HepG2 (cell line): ENCODE results near the gene CSTPP1. TPM values are rescaled to one million over a fixed set of nuclear protein-coding genes. Genes with fewer than 3 reads are reported as not detected.

Experiments used
- ATAC-seq: fragments of 200-7000 bp; cut with Tn5 transposase; 3 replicates; pipeline ENCODE4 v1.9.1; 2020; ENCODE audit warnings: mild to moderate bottlenecking, moderate library complexity
- BruUV-seq: library from RNA; stranded (reverse); fragments of 400-500 nt; replicated peaks from 2 replicates; lab custom pipeline; 2021; lab: Mats Ljungman, UMichigan
- CTCF ChIA-PET: fragments of 300-600 bp; formaldehyde crosslinking; extraction: SDS; loops from one replicate; lab custom pipeline; 2021; ENCODE audit warnings: low total read pairs, inconsistent platforms, low intra/inter-chr PET ratio; lab: Yijun Ruan, JAX
- POLR2A ChIA-PET: fragments of 350-600 bp; sonication (Branson Sonifier 250); formaldehyde crosslinking; loops from one replicate; lab custom pipeline; 2020; ENCODE audit warnings: antibody characterized with exemption, inconsistent platforms; lab: Yijun Ruan, JAX
- DNase-seq: peaks from one replicate; pipeline ENCODE4 v3.0.0-alpha.2; 2015; ENCODE audit warnings: low spot score
- FAIRE-seq: peaks from 3 replicates; lab custom pipeline; 2011; peaks lifted over from hg19 to GRCh38; lab: Jason Lieb, UNC
- H2AFZ ChIP-seq: one replicate; pipeline ENCODE4 v1.6.1; 2011; ENCODE audit warnings: low read length, inconsistent platforms
- H3K27ac ChIP-seq: fragments of 300-600 bp; 3 replicates; pipeline ENCODE4 v1.8.0; 2011; ENCODE audit warnings: mixed run types, mild to moderate bottlenecking, mixed read lengths, low read length, inconsistent platforms; ENCODE audit not compliant: insufficient read depth; ENCODE audit errors: extremely low read length
- H3K27me3 ChIP-seq, 2 experiments: fragments of 200-600 bp in 1 of 2; 2 replicates in 1 of 2; 3 replicates in 1 of 2; pipeline versions ENCODE4 v1.6.0 to v1.8.0; 2011; ENCODE audit warnings: low read length in 2 of 2, mild to moderate bottlenecking in 2 of 2, moderate library complexity in 2 of 2, inconsistent platforms in 1 of 2; ENCODE audit not compliant: insufficient read depth in 2 of 2, control insufficient read depth in 1 of 2
- H3K36me3 ChIP-seq, 2 experiments: fragments of 200-600 bp in 1 of 2; replicated peaks in 1 of 2; 2 replicates in 1 of 2; 3 replicates in 1 of 2; pipeline versions ENCODE4 v1.5.1 to v1.8.0; 2011; ENCODE audit warnings: low read length in 2 of 2, inconsistent platforms in 1 of 2; ENCODE audit not compliant: insufficient read depth in 2 of 2, control insufficient read depth in 1 of 2
- H3K4me1 ChIP-seq: 2 replicates; pipeline ENCODE4 v1.5.1; 2012; ENCODE audit warnings: low read length, inconsistent platforms; ENCODE audit not compliant: insufficient read depth
- H3K4me2 ChIP-seq: 2 replicates; pipeline ENCODE4 v1.6.0; 2011; ENCODE audit warnings: low read depth, low read length, inconsistent platforms
- H3K4me3 ChIP-seq, 3 experiments: fragments of 200-600 bp in 1 of 3; sonication (generic), shearing (Covaris generic) in 1 of 3; replicated peaks in 1 of 3; 2 replicates each; pipeline ENCODE4 v1.5.1; 2011 to 2016; ENCODE audit warnings: low read length in 3 of 3, inconsistent platforms in 2 of 3, low read depth in 2 of 3, mild to moderate bottlenecking in 2 of 3, control low read depth in 1 of 3, mixed read lengths in 1 of 3; ENCODE audit not compliant: insufficient read depth in 1 of 3
- H3K79me2 ChIP-seq: one replicate; pipeline ENCODE4 v1.6.1; 2011; ENCODE audit warnings: low read length, inconsistent platforms; ENCODE audit not compliant: insufficient read depth
- H3K9ac ChIP-seq: 2 replicates; pipeline ENCODE4 v1.6.0; 2011; ENCODE audit warnings: mild to moderate bottlenecking, low read depth, low read length, inconsistent platforms; ENCODE audit not compliant: insufficient read depth
- H3K9me3 ChIP-seq: 2 replicates; pipeline ENCODE4 v1.5.1; 2012; ENCODE audit warnings: mild to moderate bottlenecking, low read length
- H4K20me1 ChIP-seq: 2 replicates; pipeline ENCODE4 v1.6.0; 2011; ENCODE audit warnings: inconsistent platforms, mild to moderate bottlenecking, low read length, moderate library complexity; ENCODE audit not compliant: insufficient read depth
- AGO2 ChIP-seq: fragments of 200-400 bp; formaldehyde crosslinking; optimal IDR thresholded peaks from 2 replicates; pipeline ENCODE3; 2017; ENCODE audit warnings: mild to moderate bottlenecking, low read depth, low read length, moderate library complexity
- ARID5B ChIP-seq: IDR thresholded peaks from 2 replicates; pipeline ENCODE4 v1.4.0; 2020; ENCODE audit warnings: mild to moderate bottlenecking, missing genetic modification reagents
- ZBTB38 ChIP-seq: sonication (generic); formaldehyde crosslinking; IDR thresholded peaks from 2 replicates; pipeline ENCODE4 v1.5.1; 2020; ENCODE audit warnings: mild to moderate bottlenecking, missing genetic modification reagents
- ZNF18 ChIP-seq: sonication (generic); formaldehyde crosslinking; IDR thresholded peaks from 2 replicates; pipeline ENCODE4 v1.8.0; 2022; ENCODE audit warnings: mild to moderate bottlenecking, missing genetic modification reagents; ENCODE audit not compliant: insufficient replicate concordance
- WGBS: methylation state at CpG from one replicate; pipeline ENCODE4 v1.1.6; 2017; ENCODE audit warnings: low lambda C conversion rate; 5-methylcytosine and 5-hydroxymethylcytosine counted together
- in situ Hi-C: cut with HindIII; loops from 2 replicates; pipeline ENCODE4 v1.10.0; 2017; ENCODE audit warnings: low pct_unique_long_range_greater_than_20kb; ENCODE audit not compliant: extremely low pct_ligation_motif_present
- intact Hi-C: fragments of 100-400 bp; cut with micrococcal nuclease; formaldehyde crosslinking; loops from one replicate; pipeline ENCODE4 v1.10.0; 2022; ENCODE audit not compliant: unreplicated experiment
- polyA plus RNA-seq, 8 experiments: library from polyadenylated mRNA; depleted of rRNA in 3 of 8; stranded (reverse) in 7 of 8; unstranded in 1 of 8; fragments of >200 nt; fragmentation: Illumina TruSeq in 4 of 8; extraction: Trizol in 4 of 8; gene quantifications; 2 replicates each; pipeline versions ENCODE4 v1.2.1 to v1.2.3, GENCODE V29; 2011 to 2016; ENCODE audit warnings: low read depth in 4 of 8, missing spikeins in 1 of 8, mixed read lengths in 1 of 8; ENCODE audit not compliant: insufficient read depth in 1 of 8
- total RNA-seq, 5 experiments: library from RNA; depleted of rRNA; stranded (reverse); fragments of >200 nt; fragmentation: Illumina TruSeq; extraction: Trizol; gene quantifications; 2 replicates each; pipeline ENCODE4 v1.2.3, GENCODE V29; 2016; ENCODE audit warnings: low read depth in 1 of 5

The CSTPP1 gene
- total and polyA plus RNA-seq, 2 of the 13 experiments (the other 11 are each of a cell fraction or from before 2014, with no cell fraction given) = 12.3 to 14.6 TPM

GRCh38 chr11:46895821-46896220, 40.7 kb upstream of the CSTPP1 start:
- 94% methylated on average over 6 of the region's 10 CpGs for WGBS
- no peaks in the 10 kb centered on the region for H3K27me3 ChIP-seq
- H3K9ac ChIP-seq = no peak overlapping the region
- no TSS peak for BruUV-seq
- ATAC-seq = no peak
- H3K9me3 ChIP-seq = no peaks in the 10 kb centered on the region
- no peak for DNase-seq
- no peak overlapping the region for H3K27ac ChIP-seq
- in situ Hi-C loops = no loop called here
- ChIA-PET CTCF (no interaction called here), POLR2A (no interaction called here)
- H3K4me2 ChIP-seq = no peak overlapping the region
- no peaks in the 10 kb centered on the region for H4K20me1 ChIP-seq
- H3K4me3 ChIP-seq = no peak overlapping the region
- H3K79me2 ChIP-seq = no peaks in the 10 kb centered on the region
- no peak for TF ChIP-seq ZBTB38 (CRISPR knock-in tag)
- no peak for TF ChIP-seq ZNF18 (CRISPR knock-in tag)
- TF ChIP-seq ARID5B = no peak
- peak; percentile 14 for TF ChIP-seq AGO2
- H3K4me1 ChIP-seq = no peaks in the 10 kb centered on the region
- H3K36me3 ChIP-seq = peaks cover 17 to 47% of the 10 kb centered on the region in 2 experiments; a peak in 4 of 5 replicates
- H2AFZ ChIP-seq = no peak overlapping the region
- intact Hi-C loops = no loop called here
- no peak for FAIRE-seq
